Nephron progenitor cell (in vitro differentiated cells): ENCODE results near the gene SCYGR3.

Experiments
- DNase-seq: peaks from one replicate; pipeline ENCODE4 v3.0.0; 2021
- H3K27ac Mint-ChIP-seq: 2 replicates; pipeline ENCODE4 v1.8.0; 2021; ENCODE audit warnings: mild to moderate bottlenecking, moderate library complexity, mixed read lengths
- H3K27me3 Mint-ChIP-seq: 2 replicates; pipeline ENCODE4 v1.8.0; 2021; ENCODE audit warnings: mild to moderate bottlenecking, low read depth, mixed read lengths; ENCODE audit not compliant: poor library complexity
- H3K36me3 Mint-ChIP-seq: 2 replicates; pipeline ENCODE4 v1.8.0; 2021; ENCODE audit warnings: low read depth, mixed read lengths
- H3K4me1 Mint-ChIP-seq: 2 replicates; pipeline ENCODE4 v1.8.0; 2021; ENCODE audit warnings: mixed read lengths
- H3K4me3 Mint-ChIP-seq: 2 replicates; pipeline ENCODE4 v1.8.0; 2021; ENCODE audit warnings: mild to moderate bottlenecking, moderate library complexity, mixed read lengths
- H3K9me3 Mint-ChIP-seq: 2 replicates; pipeline ENCODE4 v1.8.0; 2021; ENCODE audit warnings: mild to moderate bottlenecking, moderate library complexity, mixed read lengths
- TF ChIP-seq, protein P1 (sequence below): fragments of 200-600 bp; sonication (generic); IDR thresholded peaks from 2 replicates; pipeline ENCODE4 v1.5.0; 2021; ENCODE audit warnings: antibody characterized with exemption

SCYGR3 gene

DNA sequence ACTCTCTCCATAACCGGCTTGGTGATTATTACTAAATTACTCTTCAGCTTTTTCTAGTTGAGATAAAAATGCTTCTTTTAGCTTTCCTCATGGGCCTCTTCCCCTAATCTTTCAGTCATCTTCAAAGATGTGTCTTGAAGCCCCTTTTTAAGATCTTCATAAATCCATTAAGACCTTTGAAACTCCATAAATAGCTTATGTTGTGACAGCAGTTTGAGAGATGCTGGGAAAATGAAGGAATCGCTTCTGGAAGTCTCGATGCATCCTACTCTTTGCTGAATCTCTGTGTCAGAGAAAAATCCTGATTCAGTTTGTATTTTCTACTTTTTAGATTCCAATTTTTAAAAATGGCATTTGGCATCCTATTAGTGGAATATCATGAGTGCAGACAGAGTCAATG lies 15.7 kb upstream of the SCYGR3 start:
- DNase-seq, result no peak
- H3K4me3 Mint-ChIP-seq, result no peak overlapping the region
- no peaks in the 10 kb centered on the region for H3K9me3 Mint-ChIP-seq
- no peaks in the 10 kb centered on the region for H3K4me1 Mint-ChIP-seq
- no peaks in the 10 kb centered on the region for H3K36me3 Mint-ChIP-seq
- H3K27ac Mint-ChIP-seq, result no peak overlapping the region
- peaks cover 3% of the 10 kb centered on the region for H3K27me3 Mint-ChIP-seq
- TF ChIP-seq, protein P1, sequence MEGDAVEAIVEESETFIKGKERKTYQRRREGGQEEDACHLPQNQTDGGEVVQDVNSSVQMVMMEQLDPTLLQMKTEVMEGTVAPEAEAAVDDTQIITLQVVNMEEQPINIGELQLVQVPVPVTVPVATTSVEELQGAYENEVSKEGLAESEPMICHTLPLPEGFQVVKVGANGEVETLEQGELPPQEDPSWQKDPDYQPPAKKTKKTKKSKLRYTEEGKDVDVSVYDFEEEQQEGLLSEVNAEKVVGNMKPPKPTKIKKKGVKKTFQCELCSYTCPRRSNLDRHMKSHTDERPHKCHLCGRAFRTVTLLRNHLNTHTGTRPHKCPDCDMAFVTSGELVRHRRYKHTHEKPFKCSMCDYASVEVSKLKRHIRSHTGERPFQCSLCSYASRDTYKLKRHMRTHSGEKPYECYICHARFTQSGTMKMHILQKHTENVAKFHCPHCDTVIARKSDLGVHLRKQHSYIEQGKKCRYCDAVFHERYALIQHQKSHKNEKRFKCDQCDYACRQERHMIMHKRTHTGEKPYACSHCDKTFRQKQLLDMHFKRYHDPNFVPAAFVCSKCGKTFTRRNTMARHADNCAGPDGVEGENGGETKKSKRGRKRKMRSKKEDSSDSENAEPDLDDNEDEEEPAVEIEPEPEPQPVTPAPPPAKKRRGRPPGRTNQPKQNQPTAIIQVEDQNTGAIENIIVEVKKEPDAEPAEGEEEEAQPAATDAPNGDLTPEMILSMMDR, result no peak

DNA sequence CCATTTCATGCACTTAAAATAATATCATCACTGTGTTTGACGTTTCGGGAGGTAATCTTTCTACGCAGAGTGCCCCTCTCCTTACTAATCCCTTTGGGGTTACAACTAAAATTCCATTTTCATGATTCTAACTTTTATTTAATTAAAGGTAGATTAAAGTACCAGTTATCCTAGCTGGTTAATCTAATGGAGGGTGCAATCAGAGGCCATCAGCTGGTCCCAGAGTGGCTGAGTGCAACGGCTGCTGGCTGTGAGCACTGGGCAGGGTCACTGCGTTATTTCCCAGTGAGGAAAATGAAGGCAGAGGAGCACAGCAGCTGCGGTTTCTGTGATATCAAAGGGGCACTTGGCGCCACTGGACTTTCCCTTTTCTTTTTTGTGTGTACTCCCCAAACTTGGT lies 14.8 kb upstream of the SCYGR3 start:
- Mint-ChIP-seq H3K36me3 (no peaks in the 10 kb centered on the region), H3K4me3 (no peak overlapping the region), H3K9me3 (no peaks in the 10 kb centered on the region), H3K4me1 (no peaks in the 10 kb centered on the region), H3K27me3 (peaks cover 3% of the 10 kb centered on the region), H3K27ac (no peak overlapping the region)
- TF ChIP-seq, protein P1, result no peak
- no peak for DNase-seq

DNA sequence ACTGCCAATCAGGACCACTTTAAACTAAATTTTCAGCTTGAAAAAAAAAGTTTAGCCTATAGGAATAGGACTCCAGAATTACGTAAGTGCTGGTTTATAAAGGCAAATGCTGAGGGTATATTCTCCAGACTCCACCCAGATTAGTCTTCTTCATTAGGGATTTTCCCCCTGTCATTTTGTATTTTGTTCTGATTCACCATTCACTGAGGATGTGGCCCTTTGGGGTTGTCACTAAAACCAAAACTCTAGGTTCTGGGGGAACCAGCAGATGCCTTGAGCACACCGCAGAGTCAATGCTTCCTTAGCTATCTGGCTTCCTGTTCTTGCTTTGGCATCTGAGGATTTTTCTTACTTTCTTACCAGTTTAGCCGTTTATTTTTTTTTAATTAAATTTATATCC lies 13.1 kb upstream of the SCYGR3 start:
- Mint-ChIP-seq H3K9me3 (no peaks in the 10 kb centered on the region), H3K27me3 (peaks cover 5% of the 10 kb centered on the region), H3K4me1 (no peaks in the 10 kb centered on the region), H3K27ac (no peak overlapping the region), H3K4me3 (no peak overlapping the region), H3K36me3 (no peaks in the 10 kb centered on the region)
- TF ChIP-seq, protein P1, result no peak
- no peak for DNase-seq

DNA sequence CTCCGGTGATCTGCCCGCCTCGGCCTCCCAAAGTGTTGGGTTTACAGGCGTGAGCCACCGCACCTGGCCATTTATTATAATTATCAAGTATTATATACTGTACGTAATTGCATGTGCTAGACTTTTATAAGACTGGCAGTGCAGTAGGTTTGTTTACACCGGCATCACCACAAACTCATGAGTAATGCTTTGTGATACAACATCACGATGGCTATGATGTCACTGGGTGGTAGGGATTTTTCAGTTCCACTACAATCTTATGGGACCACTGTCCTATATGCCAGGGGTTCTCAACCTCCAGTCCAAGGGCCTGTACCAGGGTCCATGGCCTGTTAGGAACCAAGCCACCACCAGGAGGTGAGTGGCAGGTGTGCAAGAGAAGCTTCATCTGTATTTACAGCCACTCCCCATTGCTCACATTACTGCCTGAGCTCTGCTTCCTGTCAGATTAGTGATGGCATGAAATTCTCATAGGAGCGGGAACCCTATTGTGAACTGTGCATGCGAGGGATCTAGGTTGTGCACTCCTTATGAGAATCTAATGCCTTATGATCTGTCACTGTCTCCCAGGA lies 12.0 kb upstream of the SCYGR3 start:
- H3K9me3 Mint-ChIP-seq, result no peaks in the 10 kb centered on the region
- H3K36me3 Mint-ChIP-seq, result no peaks in the 10 kb centered on the region
- peaks cover 5% of the 10 kb centered on the region for H3K27me3 Mint-ChIP-seq
- TF ChIP-seq, protein P1, result no peak
- H3K4me3 Mint-ChIP-seq, result no peak overlapping the region
- no peak for DNase-seq
- no peaks in the 10 kb centered on the region for H3K4me1 Mint-ChIP-seq
- no peak overlapping the region for H3K27ac Mint-ChIP-seq

DNA sequence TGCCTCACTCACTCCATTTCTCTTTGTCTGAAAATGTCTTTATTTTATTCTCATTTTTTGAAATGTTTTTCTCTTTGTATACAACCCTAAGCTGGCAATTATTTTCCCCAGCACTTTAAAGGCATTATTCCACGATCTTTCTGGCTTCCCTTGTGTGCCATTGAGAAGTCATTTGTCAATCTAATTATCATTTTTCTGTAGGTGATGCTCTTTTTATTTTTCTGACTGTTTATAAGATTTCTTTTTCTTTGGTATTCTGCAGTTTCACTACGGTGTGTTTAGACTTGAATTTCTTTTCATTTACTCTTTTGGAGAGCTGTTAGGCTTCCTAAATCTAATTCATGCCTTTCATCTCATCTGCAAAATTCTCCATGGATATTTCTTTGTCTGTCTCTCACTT lies 10.8 kb upstream of the SCYGR3 start:
- Mint-ChIP-seq H3K36me3 (no peaks in the 10 kb centered on the region), H3K4me3 (no peak overlapping the region), H3K4me1 (no peaks in the 10 kb centered on the region), H3K9me3 (peaks cover 4% of the 10 kb centered on the region), H3K27ac (no peak overlapping the region), H3K27me3 (peaks cover 5% of the 10 kb centered on the region)
- TF ChIP-seq, protein P1, result no peak
- no peak for DNase-seq

DNA sequence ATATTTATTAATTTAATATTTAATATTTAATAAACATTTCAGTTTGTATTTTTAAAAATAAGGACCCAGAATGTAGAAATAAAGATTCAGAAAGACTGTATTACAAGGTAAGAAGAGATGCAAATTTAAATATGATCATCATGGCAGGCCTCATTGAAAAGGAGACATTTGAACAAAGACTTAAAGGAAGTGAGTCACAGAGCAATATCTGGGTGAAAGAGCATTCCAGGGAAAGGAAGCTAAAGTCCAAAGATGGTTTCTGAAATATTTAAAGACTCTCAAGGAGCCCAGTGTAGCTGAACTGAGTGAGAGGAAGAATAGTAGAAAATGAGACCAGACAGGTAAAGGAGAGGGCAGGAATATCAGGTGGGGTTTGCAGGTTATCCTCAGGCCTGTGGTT lies 8.6 kb upstream of the SCYGR3 start:
- Mint-ChIP-seq H3K27me3 (peaks cover 5% of the 10 kb centered on the region), H3K4me3 (no peak overlapping the region), H3K27ac (no peak overlapping the region), H3K4me1 (no peaks in the 10 kb centered on the region), H3K36me3 (no peaks in the 10 kb centered on the region), H3K9me3 (peaks cover 4% of the 10 kb centered on the region)
- DNase-seq, result no peak
- TF ChIP-seq, protein P1, result no peak
